Pulmonary artery endothelial cell (primary cell): ENCODE measurements around the gene MSH3. TPM values are rescaled to one million over a fixed set of nuclear protein-coding genes. Genes with fewer than 3 reads are reported as not detected.
"Not testable (repeated sequence)": the region's sequence is repeated elsewhere in the genome, so short reads cannot be mapped to it uniquely, and the experiment has no call there.

Source experiments
- DNase-seq: peaks from one replicate; pipeline ENCODE4 v3.0.0-alpha.2; 2011; ENCODE audit warnings: low read depth, low spot score
- total RNA-seq: library from RNA; depleted of rRNA; stranded (reverse); fragments of >200 nt; gene quantifications from 2 replicates; pipeline ENCODE4 v1.2.3, GENCODE V29; 2014

Gene MSH3
- total RNA-seq, 1 donor from 2014 or later: 8.4 TPM

- no peak for DNase-seq
Observed at GRCh38 chr5:80656425-80656824, 2.0 kb downstream of the MSH3 start.

DNA sequence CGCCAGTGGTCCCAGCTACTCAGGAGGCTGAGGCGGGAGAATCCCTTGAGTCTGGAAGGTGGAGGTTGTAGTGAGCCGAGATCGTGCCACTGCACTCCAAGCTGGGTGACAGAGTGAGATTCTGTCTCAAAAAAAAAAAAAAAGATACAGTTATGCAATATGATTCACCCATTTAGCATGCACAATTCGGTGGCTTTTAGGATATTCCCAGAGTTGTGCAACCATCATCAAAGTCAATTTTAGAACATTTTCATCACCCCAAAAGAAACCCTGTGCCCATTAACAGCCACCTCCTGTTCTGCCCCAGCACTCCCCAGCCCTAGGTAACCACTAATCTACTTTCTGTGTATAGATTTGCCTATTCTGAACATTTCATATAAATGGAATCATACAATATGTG is 4.7 kb downstream of the MSH3 start:
- no peak for DNase-seq

GRCh38 chr5:80660661-80661060 is 6.2 kb downstream of the MSH3 start:
- not testable (repeated sequence) for DNase-seq

DNA sequence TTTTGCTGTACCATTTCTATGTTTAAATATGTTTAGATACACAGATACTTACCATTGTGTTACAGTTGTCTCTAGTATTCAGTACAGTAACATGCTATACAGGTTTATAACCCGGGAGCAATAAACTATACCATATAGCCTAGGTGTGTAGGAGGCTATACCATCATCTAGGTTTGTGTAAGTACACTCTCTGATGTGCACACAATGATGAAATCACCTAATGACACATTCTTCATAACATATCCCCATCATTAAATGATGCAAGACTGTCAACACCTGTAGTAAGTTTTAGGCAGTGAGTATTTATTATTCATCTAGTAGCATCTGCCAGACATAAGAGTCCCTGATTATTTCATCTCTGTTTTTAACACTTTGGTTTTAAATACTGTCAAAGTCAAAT is 7.7 kb downstream of the MSH3 start:
- DNase-seq: no peak

- DNase-seq: no peak
Observed at GRCh38 chr5:80665057-80665456, 10.6 kb downstream of the MSH3 start.

- no peak for DNase-seq
Observed at GRCh38 chr5:80667384-80667783, 12.9 kb downstream of the MSH3 start.

GRCh38 chr5:80668016-80668969 is 13.8 kb downstream of the MSH3 start:
- no peak for DNase-seq

GRCh38 chr5:80672140-80672736 is 17.8 kb downstream of the MSH3 start:
- DNase-seq: peak; percentile 10

GRCh38 chr5:80676706-80677105 is 22.3 kb downstream of the MSH3 start:
- no peak for DNase-seq

DNA sequence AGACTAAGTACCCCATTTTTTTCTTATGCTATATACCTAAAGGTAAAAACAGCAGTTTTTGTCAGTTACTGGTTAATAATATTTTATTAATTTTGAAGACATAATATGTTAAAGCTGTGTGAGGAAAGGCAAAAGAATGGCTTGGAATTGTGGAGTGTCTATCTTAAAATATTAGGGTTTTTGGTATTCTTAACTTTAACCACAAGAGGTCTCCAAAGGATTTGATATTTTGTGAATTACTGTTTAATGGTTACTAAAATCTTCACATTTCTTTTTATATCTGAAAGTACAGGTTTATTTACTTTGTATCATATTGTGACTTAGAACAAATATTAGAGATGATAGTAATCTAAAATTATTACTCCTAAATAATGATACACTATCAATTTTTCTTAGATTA is 32.3 kb downstream of the MSH3 start:
- no peak for DNase-seq

DNA sequence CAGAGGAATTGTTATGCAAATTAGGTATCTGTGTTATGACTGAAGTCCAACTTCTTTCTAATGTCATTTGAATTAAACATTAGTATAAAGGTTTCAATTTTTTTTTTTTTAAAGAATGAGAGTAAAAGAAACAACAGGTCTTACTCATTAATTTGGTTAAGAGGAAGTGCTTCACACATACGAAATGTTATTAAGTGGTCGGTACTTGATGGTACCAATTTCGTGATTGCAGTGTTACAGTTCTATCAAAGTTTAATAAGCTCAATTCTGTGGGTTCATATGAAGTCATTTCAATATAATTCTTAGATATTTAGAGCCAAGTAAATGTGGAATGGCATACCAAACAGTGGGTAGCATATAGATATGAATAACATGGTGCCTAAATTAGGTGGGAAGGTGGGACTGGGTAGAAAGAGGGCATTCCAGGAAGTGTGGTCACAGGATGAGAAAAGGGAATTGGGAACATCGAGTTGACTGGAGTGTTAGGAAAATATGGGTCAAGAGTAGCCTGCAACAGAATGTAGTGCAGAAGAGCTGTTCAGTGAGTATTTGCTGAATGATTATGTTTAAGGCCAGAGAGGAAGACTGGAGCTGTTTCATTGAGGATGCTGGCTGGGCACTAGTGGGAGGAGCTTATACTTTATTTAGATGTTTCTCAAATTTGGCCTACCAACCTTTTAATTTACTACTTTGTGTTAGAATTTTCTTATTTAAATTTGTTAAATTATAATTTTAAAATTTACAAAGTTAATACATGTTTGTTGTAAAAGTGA is 34.4 kb downstream of the MSH3 start:
- DNase-seq: no peak

DNA sequence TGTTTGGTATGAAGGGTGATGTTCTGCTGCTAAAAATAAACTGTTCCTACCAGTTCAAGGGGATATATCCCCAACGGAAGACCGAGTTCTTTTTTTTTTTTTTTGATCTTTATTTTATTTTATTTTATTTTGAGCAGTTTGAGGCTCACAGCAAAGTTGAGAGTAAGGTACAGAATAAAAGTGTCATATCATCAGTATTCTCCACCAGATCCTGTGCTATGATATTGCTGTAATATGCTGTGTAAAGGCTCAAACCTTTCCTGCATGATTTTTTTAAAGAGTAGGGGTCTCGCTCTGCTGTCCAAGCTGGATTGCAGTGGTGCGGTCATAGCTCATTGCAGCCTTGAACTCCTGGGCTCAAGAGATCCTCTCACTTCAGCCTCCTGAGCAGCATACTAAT is 35.2 kb downstream of the MSH3 start:
- DNase-seq: no peak

DNA sequence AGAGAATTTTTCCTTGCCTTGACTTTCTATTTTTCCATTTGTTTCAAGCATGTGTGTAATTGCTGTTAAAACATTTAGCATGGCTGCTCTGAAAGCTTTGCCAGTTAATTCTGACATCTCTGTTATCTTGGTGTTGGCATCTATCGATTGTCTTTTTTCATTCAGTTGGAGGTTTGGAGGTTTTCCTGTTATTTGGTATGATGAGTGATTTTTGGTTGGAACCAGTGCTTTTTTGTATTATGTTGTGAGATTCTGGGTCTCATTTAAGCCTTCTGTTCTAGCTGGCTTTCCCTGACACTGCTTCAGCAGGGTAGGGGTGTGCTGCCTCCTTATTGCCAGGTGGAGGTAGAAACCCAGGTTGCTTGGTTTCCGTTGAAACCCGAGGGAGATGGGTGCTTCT is 41.2 kb downstream of the MSH3 start:
- no peak for DNase-seq

GRCh38 chr5:80696450-80696849 is 42.0 kb downstream of the MSH3 start:
- DNase-seq: no peak

DNA sequence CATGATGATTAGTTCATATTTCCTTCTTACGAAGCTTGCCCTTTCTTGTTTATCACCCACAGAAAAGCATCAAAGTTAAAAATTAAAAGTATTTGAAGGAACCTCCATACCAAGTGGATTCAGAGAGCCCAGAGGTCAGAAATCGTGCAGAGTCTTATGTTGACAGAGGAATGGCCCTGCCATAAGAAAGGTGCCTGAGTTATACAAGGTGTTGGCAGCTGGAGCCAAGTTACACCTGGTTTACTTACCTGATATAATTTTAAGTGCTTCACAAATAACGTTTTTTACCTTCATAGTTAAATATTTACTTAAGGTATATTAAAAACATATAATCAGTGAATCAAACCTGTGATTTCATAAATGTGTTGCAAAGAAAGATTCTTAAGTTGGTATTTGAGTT is 42.6 kb downstream of the MSH3 start:
- DNase-seq: no peak

GRCh38 chr5:80698369-80698768 is 43.9 kb downstream of the MSH3 start:
- DNase-seq: no peak

- peak; percentile 7 for DNase-seq
Observed at GRCh38 chr5:80701597-80701996, 47.1 kb downstream of the MSH3 start.

DNA sequence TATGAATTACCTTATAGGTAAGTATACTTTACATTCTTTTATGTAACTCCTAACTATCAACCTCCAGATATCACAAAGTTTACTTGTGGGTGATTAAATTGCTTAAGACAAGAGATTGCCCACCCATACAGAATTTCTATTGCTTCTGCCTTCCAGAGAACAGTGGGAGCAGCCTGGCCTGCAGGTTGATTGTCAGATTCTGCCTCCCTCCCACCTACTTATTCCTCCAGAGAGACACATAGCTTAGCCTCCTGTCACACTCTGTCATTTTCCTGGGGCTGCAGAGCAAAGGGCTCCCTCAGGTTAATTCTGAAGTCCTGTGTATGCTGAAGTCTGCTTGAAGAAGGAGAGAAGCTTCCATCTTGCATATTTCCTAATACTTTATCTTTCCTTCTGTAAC is 48.8 kb downstream of the MSH3 start:
- DNase-seq: no peak

DNA sequence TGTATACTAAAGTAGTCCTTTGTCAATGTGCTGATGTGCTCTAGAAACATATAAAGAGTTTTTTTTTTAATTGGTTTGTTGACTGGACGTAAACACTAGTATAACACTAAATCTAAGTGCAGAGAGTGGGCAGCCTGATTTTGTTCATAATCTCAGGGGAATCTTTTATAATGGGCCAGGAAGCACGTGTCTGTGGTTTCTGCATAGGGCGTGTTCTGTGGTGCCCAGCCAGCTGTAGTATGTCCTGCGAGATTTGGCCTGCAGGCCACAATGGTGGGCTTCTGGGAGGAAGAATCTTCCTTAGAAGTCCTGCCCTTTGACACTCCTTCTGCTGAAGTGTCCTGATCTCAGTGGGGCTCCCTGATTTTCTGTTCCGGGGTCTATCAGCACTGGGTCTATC is 49.3 kb downstream of the MSH3 start:
- no peak for DNase-seq

- DNase-seq: no peak
Observed at GRCh38 chr5:80704221-80704620, 49.8 kb downstream of the MSH3 start.

- no peak for DNase-seq
Observed at GRCh38 chr5:80705216-80705769, 50.8 kb downstream of the MSH3 start.

DNA sequence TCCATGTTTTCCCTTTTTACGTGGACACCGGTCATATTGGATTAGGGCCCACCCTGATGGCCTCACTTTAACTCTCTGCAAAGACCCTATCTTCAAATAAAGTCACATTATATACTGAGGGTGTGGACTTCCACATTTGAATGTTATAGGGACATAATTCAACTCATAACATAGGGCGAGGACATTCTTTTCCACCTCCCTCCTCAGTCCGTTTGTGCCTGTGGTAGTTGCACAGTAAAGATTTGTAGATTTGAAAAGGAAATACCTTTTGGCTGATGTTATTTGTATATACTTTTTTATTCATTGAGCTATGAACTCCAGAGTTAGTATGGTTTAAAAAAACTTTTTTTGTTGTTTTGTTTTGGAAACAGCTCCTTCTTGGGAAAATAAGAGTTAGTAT is 51.3 kb downstream of the MSH3 start:
- DNase-seq: no peak
